SU-DHL-6 (cell line): ENCODE data around the gene TIMP2.

Source experiments
- H2AFZ ChIP-seq: fragments of 200-600 bp; sonication (generic); 2 replicates; pipeline ENCODE4 v1.6.1; 2014; ENCODE audit warnings: low read depth, mild to moderate bottlenecking, moderate library complexity, mixed read lengths, antibody characterized with exemption, low read length; ENCODE audit not compliant: severe bottlenecking
- H3F3A ChIP-seq: fragments of 200-600 bp; shearing (Covaris generic); 2 replicates; pipeline ENCODE4 v1.6.0; 2016; ENCODE audit warnings: antibody characterized with exemption, mild to moderate bottlenecking; ENCODE audit not compliant: insufficient read depth
- H3K27ac ChIP-seq: fragments of 200-600 bp; sonication (generic); 2 replicates; pipeline ENCODE4 v1.5.1; 2016; ENCODE audit warnings: low read depth, mild to moderate bottlenecking, low read length, moderate library complexity, mixed read lengths
- H3K27me3 ChIP-seq: fragments of 200-600 bp; sonication (generic), shearing (Covaris generic); 2 replicates; pipeline ENCODE4 v1.6.0; 2014; ENCODE audit warnings: mild to moderate bottlenecking, low read length
- H3K36me3 ChIP-seq: fragments of 200-600 bp; sonication (generic); 2 replicates; pipeline ENCODE4 v1.6.1; 2014; ENCODE audit warnings: mild to moderate bottlenecking, low read length, mixed read lengths
- H3K4me2 ChIP-seq: fragments of 300-600, 200-600 bp; shearing (Covaris generic), sonication (generic); 2 replicates; pipeline ENCODE4 v1.6.0; 2014; ENCODE audit warnings: low read length, low read depth, mild to moderate bottlenecking; ENCODE audit not compliant: poor library complexity, severe bottlenecking
- H3K4me3 ChIP-seq: fragments of 200-600 bp; sonication (generic); 2 replicates; pipeline ENCODE4 v1.5.1; 2014; ENCODE audit warnings: antibody characterized with exemption, low read length, mild to moderate bottlenecking, mixed read lengths; ENCODE audit not compliant: insufficient read depth, poor library complexity, severe bottlenecking
- H3K79me2 ChIP-seq: fragments of 200-600 bp; sonication (generic); 2 replicates; pipeline ENCODE4 v1.6.1; 2014; ENCODE audit warnings: mild to moderate bottlenecking, low read length, moderate library complexity; ENCODE audit not compliant: insufficient read depth
- H3K9ac ChIP-seq: fragments of 200-600 bp; sonication (generic); 2 replicates; pipeline ENCODE4 v1.7.0; 2014; ENCODE audit warnings: mild to moderate bottlenecking, low read length
- H3K9me2 ChIP-seq: fragments of 200-600 bp; sonication (generic); replicated peaks from 2 replicates; pipeline ENCODE4 v1.6.1; 2014; ENCODE audit warnings: low read length; ENCODE audit not compliant: insufficient read depth
- H3K9me3 ChIP-seq: fragments of 200-600 bp; sonication (generic); 2 replicates; pipeline ENCODE4 v1.6.1; 2014; ENCODE audit warnings: low read length, mixed read lengths; ENCODE audit not compliant: insufficient read depth
- H4K20me1 ChIP-seq: fragments of 200-600 bp; sonication (generic); 2 replicates; pipeline ENCODE4 v1.6.1; 2014; ENCODE audit warnings: low read depth, mild to moderate bottlenecking, antibody characterized with exemption, low read length, moderate library complexity, mixed read lengths
- CTCF ChIP-seq: fragments of 200-600 bp; sonication (generic); IDR thresholded peaks from one replicate; pipeline ENCODE4 v1.5.1; 2017; ENCODE audit warnings: antibody characterized with exemption, mild to moderate bottlenecking, low read length, moderate library complexity; ENCODE audit not compliant: insufficient read depth, poor library complexity, severe bottlenecking
- EZH2phosphoT487 ChIP-seq: fragments of 200-600 bp; sonication (generic), shearing (Covaris generic); conservative IDR thresholded peaks from 2 replicates; pipeline ENCODE4 v1.6.1; 2018; ENCODE audit warnings: mild to moderate bottlenecking, antibody characterized with exemption, low read length, moderate library complexity, mixed read lengths

TIMP2 gene

DNA sequence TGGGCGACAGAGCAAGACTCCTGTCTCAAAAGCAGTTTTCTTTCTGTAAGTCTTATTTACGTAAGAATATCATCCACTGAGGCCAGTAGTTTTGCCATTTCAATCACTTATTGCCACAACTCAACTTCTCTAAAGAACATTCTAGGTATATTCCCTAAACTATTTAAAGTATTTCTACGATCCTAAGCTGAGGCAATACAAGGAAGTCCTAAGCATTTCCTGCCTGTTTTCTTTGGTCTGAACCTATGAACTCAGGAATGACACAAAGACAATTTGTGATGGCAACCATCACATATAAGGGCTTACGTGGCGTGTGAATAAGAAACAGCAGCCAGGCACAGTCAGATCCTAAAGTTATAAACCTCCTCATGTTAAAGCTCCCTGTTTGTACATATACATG, 98.8 kb downstream of the TIMP2 start:
- no peak overlapping the region for H3K9ac ChIP-seq
- no peaks in the 10 kb centered on the region for H3K9me2 ChIP-seq
- no peak overlapping the region for H2AFZ ChIP-seq
- H3K79me2 ChIP-seq, result peaks cover 22% of the 10 kb centered on the region; the same call in 1 of the 2 replicates
- H3K27me3 ChIP-seq, result no peaks in the 10 kb centered on the region
- TF ChIP-seq EZH2phosphoT487 (no peak), CTCF (no peak)
- H3K9me3 ChIP-seq, result no peaks in the 10 kb centered on the region
- no peak overlapping the region for H3K4me2 ChIP-seq
- H3F3A ChIP-seq, result no peaks in the 10 kb centered on the region
- H4K20me1 ChIP-seq, result no peaks in the 10 kb centered on the region
- H3K36me3 ChIP-seq, result peaks cover 15% of the 10 kb centered on the region; the same call in 1 of the 2 replicates
- no peak overlapping the region for H3K27ac ChIP-seq
- H3K4me3 ChIP-seq, result no peak overlapping the region

GRCh38 chr17:78825696-78826095, 99.5 kb downstream of the TIMP2 start:
- no peak overlapping the region for H3K9ac ChIP-seq
- no peak overlapping the region for H3K4me3 ChIP-seq
- H3K27me3 ChIP-seq, result no peaks in the 10 kb centered on the region
- H4K20me1 ChIP-seq, result no peaks in the 10 kb centered on the region
- TF ChIP-seq EZH2phosphoT487 (no peak), CTCF (no peak)
- H3K4me2 ChIP-seq, result no peak overlapping the region
- H3K9me2 ChIP-seq, result no peaks in the 10 kb centered on the region
- H2AFZ ChIP-seq, result no peak overlapping the region
- H3K27ac ChIP-seq, result no peak overlapping the region
- H3K79me2 ChIP-seq, result peaks cover 17% of the 10 kb centered on the region; the same call in 1 of the 2 replicates
- no peaks in the 10 kb centered on the region for H3F3A ChIP-seq
- peaks cover 14% of the 10 kb centered on the region; the same call in 1 of the 2 replicates for H3K36me3 ChIP-seq
- H3K9me3 ChIP-seq, result no peaks in the 10 kb centered on the region

- Histone ChIP-seq H3K4me3 (no peak overlapping the region), H3K27me3 (no peaks in the 10 kb centered on the region), H4K20me1 (no peaks in the 10 kb centered on the region), H3K9me3 (no peaks in the 10 kb centered on the region), H3K4me2 (no peak overlapping the region), H3F3A (no peaks in the 10 kb centered on the region), H3K36me3 (peaks cover 5% of the 10 kb centered on the region; the same call in 1 of the 2 replicates), H3K27ac (no peak overlapping the region), H3K79me2 (peaks cover 6% of the 10 kb centered on the region; the same call in 1 of the 2 replicates), H3K9me2 (no peaks in the 10 kb centered on the region), H3K9ac (no peak overlapping the region), H2AFZ (no peak overlapping the region)
- TF ChIP-seq EZH2phosphoT487 (no peak), CTCF (no peak)
These were observed 100.9 kb downstream of the TIMP2 start for GRCh38 chr17:78824240-78824639.
